Measurements from ENCODE around the gene IL20RA.

The IL20RA gene

GRCh38 chr6:137016356-137016755 is 28.4 kb downstream of the IL20RA start:
- TF ChIP-seq USF1 (IDR thresholded peaks at IDR 0.05): no peak

- TF ChIP-seq CREB1 (IDR thresholded peaks at IDR 0.05; ENCODE audit: low read depth) (no peak), REST (IDR thresholded peaks at IDR 0.05; ENCODE audit: low read depth) (no peak), FOXM1 (IDR thresholded peaks at IDR 0.05; ENCODE audit: borderline replicate concordance, low read depth) (no peak), MAX (IDR thresholded peaks at IDR 0.05) (no peak), CEBPB (IDR thresholded peaks at IDR 0.05) (no peak), ZBTB7A (IDR thresholded peaks at IDR 0.05; ENCODE audit: low read depth) (no peak), RAD21 (IDR thresholded peaks at IDR 0.05; ENCODE audit: low read depth) (no peak), TCF12 (IDR thresholded peaks at IDR 0.05; ENCODE audit: low read depth) (no peak), EP300 (IDR thresholded peaks at IDR 0.05; ENCODE audit: borderline replicate concordance) (no peak), NFIC (IDR thresholded peaks at IDR 0.05) (no peak), TEAD4 (IDR thresholded peaks at IDR 0.05) (no peak), EGR1 (IDR thresholded peaks at IDR 0.05) (no peak), USF1 (IDR thresholded peaks at IDR 0.05) (no peak), YY1 (IDR thresholded peaks at IDR 0.05; ENCODE audit: low read depth) (no peak), TAF1 (IDR thresholded peaks at IDR 0.05; ENCODE audit: low read depth) (no peak)
Measured at GRCh38 chr6:137015943-137016342, 28.8 kb downstream of the IL20RA start.

- no peak for TF ChIP-seq YY1 (IDR thresholded peaks at IDR 0.05; ENCODE audit: low read depth)
- peak; percentile 63 for TF ChIP-seq RAD21 (IDR thresholded peaks at IDR 0.05; ENCODE audit: low read depth)
Measured at GRCh38 chr6:137013738-137014602, 30.8 kb downstream of the IL20RA start.

- TF ChIP-seq ZBTB7A (IDR thresholded peaks at IDR 0.05; ENCODE audit: low read depth) (no peak), USF1 (IDR thresholded peaks at IDR 0.05) (no peak), TEAD4 (IDR thresholded peaks at IDR 0.05) (no peak)
Measured at GRCh38 chr6:137013031-137013430, 31.7 kb downstream of the IL20RA start.

- TF ChIP-seq USF1 (IDR thresholded peaks at IDR 0.05) (no peak), EGR1 (IDR thresholded peaks at IDR 0.05) (no peak), MAX (IDR thresholded peaks at IDR 0.05) (no peak)
Measured at GRCh38 chr6:137011406-137011805, 33.4 kb downstream of the IL20RA start.

- TF ChIP-seq EP300 (IDR thresholded peaks at IDR 0.05; ENCODE audit: borderline replicate concordance): no peak
- TF ChIP-seq USF1 (IDR thresholded peaks at IDR 0.05): no peak
- no peak for TF ChIP-seq YY1 (IDR thresholded peaks at IDR 0.05; ENCODE audit: low read depth)
- TF ChIP-seq FOXM1 (IDR thresholded peaks at IDR 0.05; ENCODE audit: borderline replicate concordance, low read depth): no peak
- TF ChIP-seq TCF12 (IDR thresholded peaks at IDR 0.05; ENCODE audit: low read depth): no peak
- TF ChIP-seq REST (IDR thresholded peaks at IDR 0.05; ENCODE audit: low read depth): no peak
- TF ChIP-seq RAD21 (IDR thresholded peaks at IDR 0.05; ENCODE audit: low read depth): no peak
- no peak for TF ChIP-seq CREB1 (IDR thresholded peaks at IDR 0.05; ENCODE audit: low read depth)
- TF ChIP-seq CEBPB (IDR thresholded peaks at IDR 0.05): no peak
- TF ChIP-seq MAX (IDR thresholded peaks at IDR 0.05): no peak
- no peak for TF ChIP-seq ZBTB7A (IDR thresholded peaks at IDR 0.05; ENCODE audit: low read depth)
- no peak for TF ChIP-seq TEAD4 (IDR thresholded peaks at IDR 0.05)
- TF ChIP-seq TAF1 (IDR thresholded peaks at IDR 0.05; ENCODE audit: low read depth): no peak
Measured at GRCh38 chr6:137010128-137010718, 34.5 kb downstream of the IL20RA start.

Data from Ishikawa (cell line).